HL-60/S4 treated with phorbol 12-myristate 13-acetate at 8.2 ng/mL for 4 days and 3 days (cell line): ENCODE data around the gene CIP2A.

Experiments used
- in situ Hi-C: fragments of 300-500 bp; cut with MboI; formaldehyde crosslinking; loops from 2 replicates; pipeline ENCODE4 v1.15.0; 2022; ENCODE audit warnings: low sequenced_read_pairs

Gene CIP2A

GRCh38 chr3:108512671-108513070, 76.6 kb downstream of the CIP2A start:
- in situ Hi-C loops, result no loop called here

GRCh38 chr3:108511490-108511889, 77.7 kb downstream of the CIP2A start:
- in situ Hi-C loops, result no loop called here

GRCh38 chr3:108511055-108511454, 78.2 kb downstream of the CIP2A start:
- in situ Hi-C loops, result no loop called here

GRCh38 chr3:108510496-108510895, 78.7 kb downstream of the CIP2A start, which contains the start of gene MYH15:
Gene MYH15 (minus strand): TSS chr3:108510596. CDS start chr3:108510530, 66 bp downstream.
- in situ Hi-C loops, result no loop called here

GRCh38 chr3:108509871-108510270, 79.4 kb downstream of the CIP2A start:
- in situ Hi-C loops, result no loop called here

GRCh38 chr3:108509263-108509662, 80.0 kb downstream of the CIP2A start:
- in situ Hi-C loops, result no loop called here

GRCh38 chr3:108507902-108508301, 81.3 kb downstream of the CIP2A start:
- in situ Hi-C loops, result no loop called here

GRCh38 chr3:108505811-108506210, 83.4 kb downstream of the CIP2A start:
- in situ Hi-C loops, result no loop called here

GRCh38 chr3:108503722-108504121, 85.5 kb downstream of the CIP2A start:
- in situ Hi-C loops, result no loop called here

GRCh38 chr3:108501535-108501934, 87.7 kb downstream of the CIP2A start:
- in situ Hi-C loops, result no loop called here

- in situ Hi-C loops, result no loop called here
These were observed 88.5 kb downstream of the CIP2A start for GRCh38 chr3:108500728-108501127.
